Hindlimb muscle (tissue), 1 donor: Measurements from ENCODE around the gene WDR49. TPM values are rescaled to one million over a fixed set of nuclear protein-coding genes. Genes with fewer than 3 reads are reported as not detected.
A peak's percentile ranks its signal among the peaks of the same experiment; 100 is the strongest.

ENCODE experiments used
- DNase-seq: peaks from one replicate; pipeline ENCODE4 v3.0.0-alpha.2; 2013
- polyA plus RNA-seq: library from polyadenylated mRNA; unstranded; fragments of 120-200 nt; gene quantifications from one replicate; pipeline ENCODE4 v1.2.1, GENCODE V29; 2013; ENCODE audit not compliant: insufficient read length

Gene WDR49
- polyA plus RNA-seq, 1 donor: not detected

- no peak for DNase-seq
These were observed 169.8 kb downstream of the WDR49 start for GRCh38 chr3:167483708-167484475.

- no peak for DNase-seq
These were observed 172.6 kb downstream of the WDR49 start for GRCh38 chr3:167481164-167481563.

- DNase-seq: no peak
These were observed 173.0 kb downstream of the WDR49 start for GRCh38 chr3:167480748-167481147.

- no peak for DNase-seq
These were observed 179.9 kb downstream of the WDR49 start, which contains the start of gene SERPINI2 for GRCh38 chr3:167473863-167474262. Gene SERPINI2, minus strand, starts transcription at chr3:167474042. Its CDS starts 2,208 bp downstream, at chr3:167471834.

GRCh38 chr3:167469381-167469780 is 184.4 kb downstream of the WDR49 start:
- DNase-seq: peak; percentile 8

- DNase-seq: no peak
These were observed 185.7 kb downstream of the WDR49 start for GRCh38 chr3:167467848-167468611.

- DNase-seq: no peak
These were observed 186.8 kb downstream of the WDR49 start for GRCh38 chr3:167466966-167467365.

- DNase-seq: no peak
These were observed 197.5 kb downstream of the WDR49 start for GRCh38 chr3:167456157-167456799.

GRCh38 chr3:167453815-167454214 is 199.9 kb downstream of the WDR49 start:
- DNase-seq: no peak

- no peak for DNase-seq
These were observed 202.5 kb downstream of the WDR49 start for GRCh38 chr3:167451282-167451681.

- DNase-seq: no peak
These were observed 203.1 kb downstream of the WDR49 start for GRCh38 chr3:167450675-167451074.

GRCh38 chr3:167450195-167450594 is 203.5 kb downstream of the WDR49 start:
- no peak for DNase-seq

GRCh38 chr3:167445491-167445890 is 208.3 kb downstream of the WDR49 start:
- DNase-seq: no peak

GRCh38 chr3:167441256-167441655 is 212.5 kb downstream of the WDR49 start:
- no peak for DNase-seq

- DNase-seq: no peak
These were observed 216.2 kb downstream of the WDR49 start for GRCh38 chr3:167437428-167438139.

Other genes with a start within 250 kb of the WDR49 start
- gene SERPINI2, start 179.9 kb downstream of the WDR49 start, polyA plus RNA-seq: 0.36 TPM
- 24.6 TPM for gene PDCD10, start 81.0 kb upstream of the WDR49 start, polyA plus RNA-seq
- gene SERPINI1, start 81.8 kb upstream of the WDR49 start, polyA plus RNA-seq: 7.6 TPM